Measurements from ENCODE around the gene CBS. TPM values are rescaled to one million over a fixed set of nuclear protein-coding genes. Genes with fewer than 3 reads are reported as not detected.
"Not testable (repeated sequence)": the region's sequence is repeated elsewhere in the genome, so short reads cannot be mapped to it uniquely, and the experiment has no call there.

Gene CBS
- polyA plus RNA-seq, 12 donors: 1.3 to 19.5 (median 7.7) TPM; not detected in 1

DNA sequence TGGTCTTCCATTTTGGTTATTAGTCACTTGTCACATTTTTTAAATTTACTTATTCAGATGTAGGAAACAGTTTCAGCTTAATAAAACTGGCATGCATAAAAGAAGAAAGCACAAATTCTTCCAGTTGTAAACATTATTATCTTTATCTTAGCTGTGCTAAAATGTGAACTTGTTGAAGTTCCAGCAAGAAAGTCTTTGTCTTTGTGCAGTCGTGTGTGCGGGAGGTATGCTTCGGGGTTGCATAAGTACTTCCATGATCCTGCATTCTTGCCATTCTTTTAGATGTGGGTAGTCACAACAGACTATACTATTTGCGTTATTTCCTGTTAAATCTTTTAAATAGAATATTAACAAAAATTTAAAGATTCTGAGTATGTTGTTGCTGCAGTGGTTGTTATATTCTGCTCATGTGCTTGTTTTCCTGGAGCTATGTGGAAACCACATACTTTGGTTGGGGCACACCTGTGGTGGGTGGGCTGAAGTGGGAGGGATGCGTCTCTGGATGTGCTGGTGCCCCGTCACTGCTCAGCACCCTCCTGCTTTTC is 49.9 kb downstream of the CBS start:
- DNase-seq: no peak

- DNase-seq: no peak
Observed at GRCh38 chr21:43024439-43025136, 51.0 kb downstream of the CBS start.

DNA sequence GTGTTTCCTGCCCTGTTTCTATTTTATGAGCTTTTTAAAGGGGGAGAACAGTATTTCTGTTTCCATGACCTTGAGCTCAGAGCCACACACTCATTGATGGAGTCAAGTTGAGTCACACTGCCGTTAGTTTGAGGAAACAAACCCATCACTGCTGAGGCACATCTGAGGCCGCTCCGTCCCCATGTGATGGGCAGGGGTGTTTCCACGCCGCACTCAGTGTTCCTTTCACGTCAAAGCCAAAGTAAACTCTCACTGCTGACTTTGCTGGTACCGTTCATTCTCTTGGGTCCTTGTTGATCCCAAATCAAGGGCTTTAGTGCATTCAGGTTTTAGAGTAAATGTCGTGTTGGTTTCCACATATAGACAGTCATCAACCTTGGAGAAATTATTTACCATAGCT is 52.5 kb downstream of the CBS start:
- DNase-seq: no peak

- DNase-seq: no peak
Observed at GRCh38 chr21:43021756-43022600, 53.7 kb downstream of the CBS start.

DNA sequence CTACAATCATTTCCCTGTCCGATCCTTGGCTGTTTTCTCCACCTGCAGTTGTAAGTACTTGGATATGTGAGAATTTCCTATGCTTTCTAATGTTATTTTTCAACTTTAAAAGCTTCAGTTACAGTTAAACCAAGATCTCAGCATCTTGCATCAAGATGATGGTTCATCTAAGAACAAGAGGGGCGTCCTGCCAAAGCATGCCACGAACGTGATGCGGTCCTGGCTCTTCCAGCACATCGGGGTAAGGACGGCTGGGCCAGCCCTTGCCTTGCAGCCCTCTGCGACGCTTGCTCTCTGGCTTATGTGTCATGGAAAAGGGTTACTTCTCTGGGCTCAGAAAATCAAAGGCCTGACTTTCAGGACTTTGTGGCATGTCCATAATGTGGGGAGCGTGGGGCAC is 54.4 kb downstream of the CBS start:
- DNase-seq: no peak

- no peak for DNase-seq
Observed at GRCh38 chr21:43020771-43021170, 54.9 kb downstream of the CBS start.

GRCh38 chr21:43020177-43020576 is 55.5 kb downstream of the CBS start:
- no peak for DNase-seq

GRCh38 chr21:43018519-43018918 is 57.1 kb downstream of the CBS start:
- DNase-seq: no peak

- no peak for DNase-seq
Observed at GRCh38 chr21:43016728-43017127, 58.9 kb downstream of the CBS start.

- DNase-seq: no peak
Observed at GRCh38 chr21:43015906-43016540, 59.6 kb downstream of the CBS start.

DNA sequence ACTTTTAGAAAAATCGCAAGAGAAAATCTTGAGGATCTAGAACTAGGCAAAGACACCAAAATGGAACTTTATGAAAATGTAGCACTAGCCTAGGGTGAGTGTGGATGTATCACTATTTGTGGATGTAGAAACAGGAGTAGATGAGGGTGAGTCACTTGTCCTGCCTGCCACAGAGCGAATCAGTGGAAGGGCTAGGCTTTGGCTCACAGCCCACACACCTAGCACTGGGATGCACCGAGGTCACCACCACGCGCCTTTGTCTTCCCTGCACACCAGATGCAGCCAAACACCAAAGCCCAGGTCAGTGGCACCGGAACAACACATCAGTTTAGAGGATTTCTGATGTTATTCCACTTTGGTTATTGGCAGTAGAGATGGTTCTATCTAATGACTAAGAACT is 63.0 kb downstream of the CBS start:
- no peak for DNase-seq

- DNase-seq: no peak
Observed at GRCh38 chr21:43006874-43007208, 68.8 kb downstream of the CBS start.

- not testable (repeated sequence) for DNase-seq
Observed at GRCh38 chr21:43006051-43006873, 69.4 kb downstream of the CBS start.

- no peak for DNase-seq
Observed at GRCh38 chr21:43005635-43006034, 70.0 kb downstream of the CBS start.

DNA sequence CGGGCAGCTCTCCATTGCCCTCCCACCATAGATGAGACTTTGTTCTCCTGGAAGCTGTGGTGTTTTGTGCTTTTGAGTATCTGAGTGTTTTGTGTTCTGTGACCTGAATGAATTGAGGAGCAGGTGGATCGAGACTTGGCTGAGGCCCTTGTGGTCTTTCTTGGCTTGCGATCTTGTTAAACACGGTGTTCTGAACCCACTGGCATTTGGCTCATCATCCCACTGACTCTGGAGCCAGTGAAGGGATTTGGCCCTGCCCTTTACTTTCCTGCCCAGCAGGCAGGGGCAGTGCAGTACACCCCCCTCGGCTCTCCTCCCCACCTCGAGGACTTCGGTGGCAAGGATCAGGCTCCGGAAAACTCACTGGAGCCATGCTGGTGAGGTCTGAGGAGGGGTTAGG is 70.7 kb downstream of the CBS start:
- no peak for DNase-seq

Other genes with a start within 250 kb of the CBS start
- gene WDR4, start 196.3 kb downstream of the CBS start, polyA plus RNA-seq (ENCODE audit: insufficient read length in 12 of 12): 1 to 10 TPM in 11 of 12 donors, not detected in 1; 5.4 to 8.7 (median 6.6) TPM
- 10 to 100 TPM; 22.0 to 89.7 (median 33.6) TPM for gene NDUFV3, start 182.5 kb downstream of the CBS start, polyA plus RNA-seq (ENCODE audit: insufficient read length in 12 of 12)
- 1 to 10 TPM in 4 of 12 donors, under 1 TPM in 6, not detected in 2; 0.32 to 2.2 (median 0.87) TPM for gene ERVH48-1, start 150.2 kb downstream of the CBS start, polyA plus RNA-seq (ENCODE audit: insufficient read length in 12 of 12)
- gene PKNOX1, start 101.3 kb downstream of the CBS start, polyA plus RNA-seq (ENCODE audit: insufficient read length in 12 of 12): 10 to 100 TPM in 11 of 12 donors, not detected in 1; 16.3 to 37.5 (median 19.4) TPM
- 10 to 100 TPM in 8 of 12 donors, 1 to 10 TPM in 3, not detected in 1; 4.9 to 51.0 (median 24.2) TPM for gene U2AF1, start 31.7 kb upstream of the CBS start, polyA plus RNA-seq (ENCODE audit: insufficient read length in 12 of 12)
- gene CRYAA, start 93.2 kb upstream of the CBS start, polyA plus RNA-seq (ENCODE audit: insufficient read length in 12 of 12): not detected

Measured in muscle of arm (tissue), 12 donors.